Activated naive CD8-positive, alpha-beta T cell treated with anti-CD3 and anti-CD28 coated beads for 36 hours (primary cell): Measurements from ENCODE around the gene BBS4. TPM values are rescaled to one million over a fixed set of nuclear protein-coding genes. Genes with fewer than 3 reads are reported as not detected.
"Not testable (repeated sequence)": the region's sequence is repeated elsewhere in the genome, so short reads cannot be mapped to it uniquely, and the experiment has no call there.

Experiments used
- DNase-seq: peaks from one replicate; pipeline ENCODE4 v3.0.0; 2021
- H3K27ac Mint-ChIP-seq: one replicate; pipeline ENCODE4 v1.8.0; 2022; ENCODE audit warnings: mild to moderate bottlenecking, moderate library complexity, mixed read lengths
- H3K27me3 Mint-ChIP-seq: one replicate; pipeline ENCODE4 v1.8.0; 2022; ENCODE audit warnings: mild to moderate bottlenecking, mixed read lengths
- H3K36me3 Mint-ChIP-seq: one replicate; pipeline ENCODE4 v1.8.0; 2021; ENCODE audit warnings: mild to moderate bottlenecking, mixed read lengths
- H3K4me1 Mint-ChIP-seq: one replicate; pipeline ENCODE4 v1.8.0; 2021; ENCODE audit warnings: mixed read lengths
- H3K4me3 Mint-ChIP-seq: one replicate; pipeline ENCODE4 v1.8.0; 2022; ENCODE audit warnings: mild to moderate bottlenecking, moderate library complexity, mixed read lengths
- H3K9me3 Mint-ChIP-seq: one replicate; pipeline ENCODE4 v1.8.0; 2022; ENCODE audit warnings: mixed read lengths
- total RNA-seq, 2 experiments: library from RNA; stranded (reverse); gene quantifications; one replicate each; pipeline ENCODE4 v1.2.3, GENCODE V29; 2021

Gene BBS4
- total RNA-seq, 2 experiments from 2014 or later, result 11.4 to 13.6 TPM

DNA sequence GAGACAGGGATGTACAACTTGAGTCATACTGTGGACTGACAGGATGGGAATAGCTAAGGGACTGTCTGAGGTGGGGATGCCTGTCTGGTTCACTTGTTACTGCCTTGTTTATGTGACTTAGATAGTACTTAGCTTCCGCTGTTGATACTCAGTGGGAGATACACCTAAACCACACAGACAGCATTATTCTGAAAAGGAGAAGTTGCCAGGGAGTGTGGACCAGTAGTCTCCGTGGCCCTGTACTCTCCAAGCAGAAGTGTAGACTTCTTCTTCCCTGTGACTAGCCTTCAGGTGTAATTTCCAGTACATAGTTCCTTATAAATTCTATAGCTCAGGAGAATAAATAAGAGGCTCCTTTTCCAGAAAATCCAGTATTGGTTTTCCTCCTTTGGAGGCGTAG is 5.1 kb upstream of the BBS4 start:
- Mint-ChIP-seq H3K4me1 (peaks cover 13% of the 10 kb centered on the region), H3K36me3 (no peaks in the 10 kb centered on the region), H3K27me3 (peaks cover 23% of the 10 kb centered on the region), H3K9me3 (no peaks in the 10 kb centered on the region), H3K4me3 (no peak overlapping the region), H3K27ac (no peak overlapping the region)
- no peak for DNase-seq

GRCh38 chr15:72682772-72683171 is 3.2 kb upstream of the BBS4 start:
- no peaks in the 10 kb centered on the region for H3K9me3 Mint-ChIP-seq
- H3K4me1 Mint-ChIP-seq, result peaks cover 17% of the 10 kb centered on the region
- no peak overlapping the region for H3K4me3 Mint-ChIP-seq
- H3K27ac Mint-ChIP-seq, result no peak overlapping the region
- no peaks in the 10 kb centered on the region for H3K36me3 Mint-ChIP-seq
- peaks cover 14% of the 10 kb centered on the region for H3K27me3 Mint-ChIP-seq
- no peak for DNase-seq

GRCh38 chr15:72685301-72685924 is 594 bp upstream of the BBS4 start:
- no peak for DNase-seq
- Mint-ChIP-seq H3K27me3 (no peaks in the 10 kb centered on the region), H3K9me3 (no peaks in the 10 kb centered on the region), H3K4me1 (peaks cover 17% of the 10 kb centered on the region), H3K36me3 (no peaks in the 10 kb centered on the region), H3K27ac (peak overlapping the region; percentile 84), H3K4me3 (peak overlapping the region; percentile 94)

DNA sequence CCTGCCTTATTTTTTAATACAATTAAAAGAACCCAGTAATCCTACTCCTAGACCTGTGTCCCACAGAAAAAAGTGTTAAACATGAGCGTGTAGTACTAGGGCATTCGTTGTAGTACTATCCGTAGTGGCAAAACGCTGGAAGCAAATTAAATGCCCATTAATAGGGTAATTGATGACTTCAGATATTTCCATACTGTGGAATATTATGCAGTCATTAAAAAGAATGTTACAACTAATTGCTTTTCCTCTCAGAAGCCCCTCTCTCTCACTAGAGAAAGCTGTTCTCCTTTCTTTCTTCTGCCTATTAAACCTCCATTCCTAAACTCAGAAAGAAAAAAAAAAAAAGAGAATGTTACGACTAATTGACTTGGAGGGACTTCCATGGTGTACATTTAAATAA is 2.7 kb downstream of the BBS4 start:
- no peaks in the 10 kb centered on the region for H3K9me3 Mint-ChIP-seq
- H3K4me3 Mint-ChIP-seq, result no peak overlapping the region
- no peak for DNase-seq
- no peaks in the 10 kb centered on the region for H3K36me3 Mint-ChIP-seq
- H3K4me1 Mint-ChIP-seq, result peaks cover 9% of the 10 kb centered on the region
- no peak overlapping the region for H3K27ac Mint-ChIP-seq
- no peaks in the 10 kb centered on the region for H3K27me3 Mint-ChIP-seq

- H3K4me1 Mint-ChIP-seq, result peaks cover 12% of the 10 kb centered on the region
These were observed 4.9 kb downstream of the BBS4 start for GRCh38 chr15:72690938-72691337.

GRCh38 chr15:72698938-72699337 is 12.9 kb downstream of the BBS4 start:
- peaks cover 16% of the 10 kb centered on the region for H3K4me1 Mint-ChIP-seq
- no peak overlapping the region for H3K4me3 Mint-ChIP-seq
- no peaks in the 10 kb centered on the region for H3K27me3 Mint-ChIP-seq
- no peaks in the 10 kb centered on the region for H3K9me3 Mint-ChIP-seq
- no peak overlapping the region for H3K27ac Mint-ChIP-seq
- no peak for DNase-seq
- peaks cover 6% of the 10 kb centered on the region for H3K36me3 Mint-ChIP-seq

More at GRCh38 chr15:72690938-72691337, 4.9 kb downstream of the BBS4 start:
- no peak overlapping the region for H3K4me3 Mint-ChIP-seq
- DNase-seq, result no peak
- no peak overlapping the region for H3K27ac Mint-ChIP-seq
- H3K27me3 Mint-ChIP-seq, result no peaks in the 10 kb centered on the region
- H3K36me3 Mint-ChIP-seq, result peaks cover 4% of the 10 kb centered on the region
- H3K9me3 Mint-ChIP-seq, result no peaks in the 10 kb centered on the region

GRCh38 chr15:72700076-72700475 is 14.1 kb downstream of the BBS4 start:
- Mint-ChIP-seq H3K9me3 (no peaks in the 10 kb centered on the region), H3K27me3 (no peaks in the 10 kb centered on the region), H3K36me3 (peaks cover 6% of the 10 kb centered on the region), H3K27ac (no peak overlapping the region), H3K4me1 (peaks cover 8% of the 10 kb centered on the region), H3K4me3 (no peak overlapping the region)
- DNase-seq, result no peak

- no peaks in the 10 kb centered on the region for H3K9me3 Mint-ChIP-seq
- no peaks in the 10 kb centered on the region for H3K4me1 Mint-ChIP-seq
- peaks cover 2% of the 10 kb centered on the region for H3K36me3 Mint-ChIP-seq
- no peak for DNase-seq
- H3K4me3 Mint-ChIP-seq, result no peak overlapping the region
- H3K27ac Mint-ChIP-seq, result no peak overlapping the region
- no peaks in the 10 kb centered on the region for H3K27me3 Mint-ChIP-seq
These were observed 20.3 kb downstream of the BBS4 start for GRCh38 chr15:72706266-72706665.

GRCh38 chr15:72708551-72709303 is 22.7 kb downstream of the BBS4 start:
- H3K27me3 Mint-ChIP-seq, DNase-seq, H3K9me3 Mint-ChIP-seq, H3K4me1 Mint-ChIP-seq, H3K36me3 Mint-ChIP-seq, H3K27ac Mint-ChIP-seq, H3K4me3 Mint-ChIP-seq: not testable (repeated sequence)

DNA sequence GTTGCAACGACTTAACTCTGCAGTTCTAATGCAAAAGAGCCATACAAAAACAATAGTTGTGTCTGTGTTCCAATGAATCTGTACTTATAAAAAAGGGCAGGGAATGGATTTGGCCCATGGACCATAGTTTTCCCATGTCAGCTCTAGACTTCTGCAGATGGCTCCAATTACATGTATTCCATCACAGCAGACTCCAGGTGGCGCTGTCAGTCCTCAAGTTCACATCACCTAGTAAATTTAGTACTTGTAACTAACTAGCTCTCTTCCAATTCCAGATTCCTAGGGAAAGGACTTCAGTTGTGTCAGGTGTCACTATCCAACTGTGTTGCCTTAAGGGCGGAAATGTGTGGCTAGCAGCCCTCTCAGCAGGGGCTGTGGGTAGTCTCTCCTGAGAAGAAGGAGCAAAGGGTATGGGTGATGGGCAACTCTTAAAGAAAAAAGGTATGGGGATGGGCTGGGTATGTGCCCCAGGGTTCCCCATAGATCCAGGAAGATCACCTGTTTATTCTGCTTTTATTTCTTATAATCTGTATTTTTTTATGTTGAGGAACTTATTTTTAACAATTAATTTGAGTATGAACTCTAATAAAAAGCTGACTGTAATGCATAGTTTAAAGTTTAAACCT is 36.2 kb downstream of the BBS4 start:
- Mint-ChIP-seq H3K9me3 (no peaks in the 10 kb centered on the region), H3K27ac (no peak overlapping the region), H3K27me3 (no peaks in the 10 kb centered on the region), H3K36me3 (peaks cover 4% of the 10 kb centered on the region), H3K4me1 (no peaks in the 10 kb centered on the region), H3K4me3 (no peak overlapping the region)
- peak; percentile 50 for DNase-seq

- Mint-ChIP-seq H3K36me3 (peaks cover 3% of the 10 kb centered on the region), H3K4me1 (no peaks in the 10 kb centered on the region), H3K27me3 (no peaks in the 10 kb centered on the region), H3K27ac (no peak overlapping the region), H3K4me3 (no peak overlapping the region), H3K9me3 (no peaks in the 10 kb centered on the region)
- no peak for DNase-seq
These were observed 38.0 kb downstream of the BBS4 start for GRCh38 chr15:72724028-72724427.

DNA sequence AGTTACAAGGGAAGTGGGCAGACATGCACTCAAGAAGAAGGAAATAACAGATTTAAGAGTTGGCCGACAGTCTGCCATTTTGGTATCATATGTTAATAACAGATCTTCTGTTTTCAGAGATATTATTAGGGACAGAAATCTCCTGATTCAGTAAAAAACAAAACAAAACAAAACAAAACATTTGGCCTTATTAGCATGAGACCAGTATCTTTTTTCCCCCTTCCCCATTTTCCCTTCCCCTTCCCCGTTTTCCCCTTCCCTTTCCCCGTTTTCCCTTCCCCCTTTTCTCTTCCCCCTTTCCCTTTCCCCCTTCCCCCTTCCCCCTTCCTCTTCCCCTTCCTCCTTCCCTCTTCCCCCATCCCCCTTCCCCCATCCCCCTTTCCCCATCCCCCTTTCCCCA is 39.4 kb downstream of the BBS4 start:
- H3K4me3 Mint-ChIP-seq, result no peak overlapping the region
- no peaks in the 10 kb centered on the region for H3K9me3 Mint-ChIP-seq
- no peaks in the 10 kb centered on the region for H3K4me1 Mint-ChIP-seq
- no peak overlapping the region for H3K27ac Mint-ChIP-seq
- DNase-seq, result no peak
- peaks cover 3% of the 10 kb centered on the region for H3K36me3 Mint-ChIP-seq
- no peaks in the 10 kb centered on the region for H3K27me3 Mint-ChIP-seq

DNA sequence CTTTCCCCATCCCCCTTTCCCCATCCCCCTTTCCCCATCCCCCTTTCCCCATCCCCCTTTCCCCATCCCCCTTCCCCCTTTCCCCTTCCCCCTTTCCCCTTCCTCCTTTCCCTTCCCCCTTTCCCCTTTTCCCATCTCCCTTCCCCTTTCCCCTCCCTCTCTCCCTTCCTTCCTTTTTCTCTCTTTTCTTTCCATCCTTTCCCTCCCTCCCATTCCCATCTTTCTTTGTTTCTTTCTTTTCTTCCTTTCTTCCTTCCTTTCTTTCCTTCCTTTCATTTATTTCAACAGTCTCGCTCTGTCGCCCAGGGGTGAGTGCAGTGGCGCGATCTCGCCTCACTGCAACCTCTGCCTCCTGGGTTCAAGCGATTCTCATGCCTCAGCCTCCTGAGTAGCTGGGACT is 39.8 kb downstream of the BBS4 start:
- not testable (repeated sequence) for H3K4me1 Mint-ChIP-seq, DNase-seq, H3K27me3 Mint-ChIP-seq, H3K27ac Mint-ChIP-seq, H3K4me3 Mint-ChIP-seq, H3K36me3 Mint-ChIP-seq, H3K9me3 Mint-ChIP-seq

- Mint-ChIP-seq H3K27me3 (no peaks in the 10 kb centered on the region), H3K27ac (no peak overlapping the region), H3K36me3 (peaks cover 7% of the 10 kb centered on the region), H3K9me3 (no peaks in the 10 kb centered on the region), H3K4me1 (no peaks in the 10 kb centered on the region), H3K4me3 (no peak overlapping the region)
- no peak for DNase-seq
These were observed 41.1 kb downstream of the BBS4 start for GRCh38 chr15:72727154-72727553.

- not testable (repeated sequence) for H3K36me3 Mint-ChIP-seq, H3K9me3 Mint-ChIP-seq, H3K27me3 Mint-ChIP-seq, H3K4me3 Mint-ChIP-seq, H3K27ac Mint-ChIP-seq, DNase-seq, H3K4me1 Mint-ChIP-seq
These were observed 42.2 kb downstream of the BBS4 start for GRCh38 chr15:72728249-72728648.

- no peak overlapping the region for H3K27ac Mint-ChIP-seq
- H3K9me3 Mint-ChIP-seq, result no peaks in the 10 kb centered on the region
These were observed 42.8 kb downstream of the BBS4 start for GRCh38 chr15:72728821-72729220.

More at GRCh38 chr15:72728821-72729220, 42.8 kb downstream of the BBS4 start:
- no peak overlapping the region for H3K4me3 Mint-ChIP-seq
- H3K36me3 Mint-ChIP-seq, result peaks cover 10% of the 10 kb centered on the region
- H3K4me1 Mint-ChIP-seq, result no peaks in the 10 kb centered on the region
- H3K27me3 Mint-ChIP-seq, result no peaks in the 10 kb centered on the region
- no peak for DNase-seq
